Calu3 (cell line): ENCODE measurements around the gene NAV2. TPM values are rescaled to one million over a fixed set of nuclear protein-coding genes. Genes with fewer than 3 reads are reported as not detected.

Source experiments
- BruUV-seq: library from RNA; stranded (reverse); fragments of 400-500 nt; replicated peaks from 2 replicates; lab custom pipeline; 2021; lab: Mats Ljungman, UMichigan
- CTCF ChIA-PET: fragments of 300-600 bp; sonication (Branson Sonifier 250); formaldehyde crosslinking; loops from one replicate; lab custom pipeline; 2022; ENCODE audit warnings: antibody characterized with exemption; lab: Charles Lee
- DNase-seq: peaks from one replicate; pipeline ENCODE4 v3.0.0; 2022
- H3K27ac Mint-ChIP-seq: one replicate; pipeline ENCODE4 v1.8.0; 2022; ENCODE audit warnings: mixed read lengths; ENCODE audit not compliant: unreplicated experiment
- H3K27me3 Mint-ChIP-seq: one replicate; pipeline ENCODE4 v1.8.0; 2022; ENCODE audit warnings: mixed read lengths; ENCODE audit not compliant: unreplicated experiment
- H3K36me3 Mint-ChIP-seq: one replicate; pipeline ENCODE4 v1.8.0; 2022; ENCODE audit warnings: mild to moderate bottlenecking, moderate library complexity, mixed read lengths; ENCODE audit not compliant: insufficient read depth, unreplicated experiment
- H3K4me1 Mint-ChIP-seq: one replicate; pipeline ENCODE4 v1.8.0; 2022; ENCODE audit warnings: mild to moderate bottlenecking, low read depth, mixed read lengths; ENCODE audit not compliant: unreplicated experiment
- H3K4me3 Mint-ChIP-seq: one replicate; pipeline ENCODE4 v1.8.0; 2022; ENCODE audit warnings: mild to moderate bottlenecking, low read depth, moderate library complexity, mixed read lengths; ENCODE audit not compliant: unreplicated experiment
- H3K9me3 Mint-ChIP-seq: one replicate; pipeline ENCODE4 v1.8.0; 2022; ENCODE audit warnings: low read depth, mixed read lengths; ENCODE audit not compliant: unreplicated experiment
- CTCF ChIP-seq: fragments of 200-600 bp; IDR thresholded peaks from one replicate; pipeline ENCODE4 v1.8.0; 2022; ENCODE audit warnings: antibody characterized with exemption; ENCODE audit not compliant: unreplicated experiment
- intact Hi-C: fragments of 100-400 bp; cut with micrococcal nuclease; formaldehyde crosslinking; loops from one replicate; pipeline ENCODE4 v1.10.0; 2022; ENCODE audit not compliant: unreplicated experiment
- total RNA-seq: library from RNA; stranded (reverse); gene quantifications from 2 replicates; pipeline ENCODE4 v1.2.3, GENCODE V29; 2022

NAV2 gene
- total RNA-seq, 1 experiment from 2014 or later: 21.4 TPM

GRCh38 chr11:19673924-19674729 is 38.5 kb upstream of the NAV2 start:
- Mint-ChIP-seq H3K9me3 (no peaks in the 10 kb centered on the region), H3K4me3 (no peak overlapping the region), H3K27me3 (peaks cover 12% of the 10 kb centered on the region), H3K36me3 (no peaks in the 10 kb centered on the region), H3K4me1 (peaks cover 1% of the 10 kb centered on the region), H3K27ac (no peak overlapping the region)
- CTCF ChIA-PET: no interaction called here
- no TSS peak for BruUV-seq
- no peak for TF ChIP-seq CTCF
- intact Hi-C loops: no loop called here
- DNase-seq: no peak

GRCh38 chr11:19674836-19675235 is 37.8 kb upstream of the NAV2 start:
- no TSS peak for BruUV-seq
- H3K27ac Mint-ChIP-seq: no peak overlapping the region
- peaks cover 2% of the 10 kb centered on the region for H3K36me3 Mint-ChIP-seq
- H3K9me3 Mint-ChIP-seq: no peaks in the 10 kb centered on the region
- H3K27me3 Mint-ChIP-seq: peaks cover 12% of the 10 kb centered on the region
- CTCF ChIA-PET: no interaction called here
- no peak overlapping the region for H3K4me3 Mint-ChIP-seq
- H3K4me1 Mint-ChIP-seq: peaks cover 8% of the 10 kb centered on the region
- TF ChIP-seq CTCF: no peak
- no peak for DNase-seq
- intact Hi-C loops: no loop called here

GRCh38 chr11:19675397-19675796 is 37.2 kb upstream of the NAV2 start:
- intact Hi-C loops: no loop called here
- Mint-ChIP-seq H3K27me3 (peaks cover 12% of the 10 kb centered on the region), H3K4me3 (no peak overlapping the region), H3K36me3 (peaks cover 7% of the 10 kb centered on the region), H3K9me3 (no peaks in the 10 kb centered on the region), H3K4me1 (peaks cover 14% of the 10 kb centered on the region), H3K27ac (no peak overlapping the region)
- TF ChIP-seq CTCF: no peak
- no TSS peak for BruUV-seq
- no peak for DNase-seq
- CTCF ChIA-PET: no interaction called here

- no peak for TF ChIP-seq CTCF
- H3K27me3 Mint-ChIP-seq: peaks cover 6% of the 10 kb centered on the region
- H3K9me3 Mint-ChIP-seq: no peaks in the 10 kb centered on the region
- BruUV-seq: no TSS peak
- DNase-seq: no peak
- peaks cover 11% of the 10 kb centered on the region for H3K36me3 Mint-ChIP-seq
- CTCF ChIA-PET: no interaction called here
- intact Hi-C loops: no loop called here
- H3K27ac Mint-ChIP-seq: no peak overlapping the region
- H3K4me3 Mint-ChIP-seq: no peak overlapping the region
- H3K4me1 Mint-ChIP-seq: peaks cover 21% of the 10 kb centered on the region
Measured at GRCh38 chr11:19676475-19677380, 35.9 kb upstream of the NAV2 start.
